Activated CD4-positive, CD25-positive, alpha-beta regulatory T cell treated with anti-CD3 and anti-CD28 coated beads, Interleukin-2, amount 50 U/mL, for 24 hours (primary cell): ENCODE data around the gene ABR.

Source experiments
- ATAC-seq, 2 donors: fragments of 150-1000 bp; cut with Tn5 transposase; one replicate each; pipeline ENCODE4 v1.10.0; 2021; ENCODE audit warnings: mild to moderate bottlenecking in 1 of 2, moderate library complexity in 1 of 2

ABR gene

GRCh38 chr17:1119924-1120323, 59.9 kb downstream of the ABR start:
- no peak for ATAC-seq

- ATAC-seq: no peak
Measured at GRCh38 chr17:1116602-1117001, 63.2 kb downstream of the ABR start.

GRCh38 chr17:1112875-1113274, 66.9 kb downstream of the ABR start:
- no peak for ATAC-seq

- ATAC-seq: no peak
Measured at GRCh38 chr17:1111599-1112443, 68.0 kb downstream of the ABR start.

- ATAC-seq: no peak
Measured at GRCh38 chr17:1110862-1111598, 68.8 kb downstream of the ABR start.

- ATAC-seq: no peak
Measured at GRCh38 chr17:1110541-1110861, 69.3 kb downstream of the ABR start.

GRCh38 chr17:1109606-1110540, 69.9 kb downstream of the ABR start:
- peak; percentile 33 to 43 for ATAC-seq

- peak; percentile 73 for ATAC-seq
Measured at GRCh38 chr17:1108765-1109605, 70.8 kb downstream of the ABR start.

GRCh38 chr17:1108478-1108764, 71.4 kb downstream of the ABR start:
- ATAC-seq: peak; percentile 5 to 9

GRCh38 chr17:1107777-1108477, 71.9 kb downstream of the ABR start:
- ATAC-seq: no peak

GRCh38 chr17:1107083-1107776, 72.6 kb downstream of the ABR start:
- no peak for ATAC-seq

GRCh38 chr17:1104222-1104621, 75.6 kb downstream of the ABR start:
- ATAC-seq: no peak

GRCh38 chr17:1100382-1100781, 79.4 kb downstream of the ABR start:
- ATAC-seq: no peak

GRCh38 chr17:1099242-1099641, 80.5 kb downstream of the ABR start:
- no peak for ATAC-seq

GRCh38 chr17:1097972-1098744, 81.6 kb downstream of the ABR start:
- ATAC-seq: peak; percentile 48 to 81

- no peak for ATAC-seq
Measured at GRCh38 chr17:1096215-1096614, 83.6 kb downstream of the ABR start.

GRCh38 chr17:1095853-1096173, 84.0 kb downstream of the ABR start:
- ATAC-seq: no peak

GRCh38 chr17:1095090-1095852, 84.5 kb downstream of the ABR start:
- ATAC-seq: no peak

GRCh38 chr17:1094591-1094990, 85.2 kb downstream of the ABR start:
- ATAC-seq: no peak

- no peak for ATAC-seq
Measured at GRCh38 chr17:1091900-1092299, 87.9 kb downstream of the ABR start.
